Inflammatory macrophage treated with lipopolysaccharide for 4 hours (primary cell): ENCODE measurements around the gene FAM53A.
"Not testable (repeated sequence)": the region's sequence is repeated elsewhere in the genome, so short reads cannot be mapped to it uniquely, and the experiment has no call there.

Experiments used
- DNase-seq: peaks from one replicate; pipeline ENCODE4 v3.0.0-alpha.2; 2020

The FAM53A gene

GRCh38 chr4:1618438-1618837 lies 65.7 kb downstream of the FAM53A start:
- no peak for DNase-seq

GRCh38 chr4:1616557-1616930 lies 67.6 kb downstream of the FAM53A start:
- DNase-seq: no peak

- DNase-seq: no peak
Observed at GRCh38 chr4:1615786-1616556, 68.1 kb downstream of the FAM53A start.

- DNase-seq: no peak
Observed at GRCh38 chr4:1614854-1615595, 69.1 kb downstream of the FAM53A start.

GRCh38 chr4:1614502-1614853 lies 69.6 kb downstream of the FAM53A start:
- no peak for DNase-seq

GRCh38 chr4:1614049-1614448 lies 70.1 kb downstream of the FAM53A start:
- DNase-seq: no peak

- DNase-seq: no peak
Observed at GRCh38 chr4:1613099-1613495, 71.0 kb downstream of the FAM53A start.

- no peak for DNase-seq
Observed at GRCh38 chr4:1612278-1613098, 71.6 kb downstream of the FAM53A start.

- DNase-seq: no peak
Observed at GRCh38 chr4:1611501-1611870, 72.6 kb downstream of the FAM53A start.

- DNase-seq: no peak
Observed at GRCh38 chr4:1610791-1611500, 73.2 kb downstream of the FAM53A start.

GRCh38 chr4:1609901-1610790 lies 74.0 kb downstream of the FAM53A start:
- DNase-seq: no peak

GRCh38 chr4:1608821-1609500 lies 75.2 kb downstream of the FAM53A start:
- DNase-seq: no peak

- no peak for DNase-seq
Observed at GRCh38 chr4:1608196-1608820, 75.8 kb downstream of the FAM53A start.

GRCh38 chr4:1607436-1608195 lies 76.5 kb downstream of the FAM53A start:
- DNase-seq: not testable (repeated sequence)

GRCh38 chr4:1604706-1605205 lies 79.4 kb downstream of the FAM53A start:
- no peak for DNase-seq

- DNase-seq: no peak
Observed at GRCh38 chr4:1604181-1604705, 79.9 kb downstream of the FAM53A start.

- no peak for DNase-seq
Observed at GRCh38 chr4:1603413-1604135, 80.5 kb downstream of the FAM53A start.

GRCh38 chr4:1602655-1603412 lies 81.3 kb downstream of the FAM53A start:
- no peak for DNase-seq
